ENCODE results near the gene TDRD7. TPM values are rescaled to one million over a fixed set of nuclear protein-coding genes. Genes with fewer than 3 reads are reported as not detected.
"Not testable (repeated sequence)": the region's sequence is repeated elsewhere in the genome, so short reads cannot be mapped to it uniquely, and the experiment has no call there.

TDRD7 gene
- polyA plus RNA-seq, 10 donors: 4.0 to 5.7 (median 5.0) TPM

GRCh38 chr9:97419309-97419867 lies 7.5 kb downstream of the TDRD7 start:
- DNase-seq: peak in 1 of 3 donors; percentile 7

DNA sequence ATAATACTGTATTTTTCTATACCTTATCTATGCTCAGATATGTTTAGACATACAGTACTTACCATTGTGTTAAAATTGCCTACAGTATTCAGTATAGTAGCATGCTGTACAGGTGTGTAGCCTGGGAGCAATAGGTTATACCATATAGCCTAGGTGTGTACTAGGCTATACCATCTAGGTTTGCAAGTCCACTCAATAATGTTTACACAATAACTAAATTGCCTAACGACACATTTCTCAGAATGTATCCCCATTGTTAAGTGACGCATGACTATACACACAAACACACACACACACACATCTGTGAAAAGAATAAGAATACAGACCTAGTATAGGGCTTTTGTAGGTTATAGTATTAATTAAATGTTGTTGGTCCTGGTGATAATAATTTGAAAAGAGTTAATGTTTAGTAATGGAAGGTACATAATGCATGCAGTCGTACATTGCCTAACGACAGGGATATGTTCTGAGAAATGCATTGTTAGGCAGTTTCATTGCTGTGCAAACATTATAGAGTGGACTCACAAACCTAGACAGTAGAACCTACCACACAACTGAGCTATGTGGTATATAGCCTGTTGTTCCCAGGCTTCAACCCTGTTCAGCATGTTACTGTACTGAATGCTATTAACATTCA lies 13.6 kb downstream of the TDRD7 start:
- DNase-seq: no peak

- no peak for DNase-seq
Observed at GRCh38 chr9:97425973-97426336, 14.1 kb downstream of the TDRD7 start.

DNA sequence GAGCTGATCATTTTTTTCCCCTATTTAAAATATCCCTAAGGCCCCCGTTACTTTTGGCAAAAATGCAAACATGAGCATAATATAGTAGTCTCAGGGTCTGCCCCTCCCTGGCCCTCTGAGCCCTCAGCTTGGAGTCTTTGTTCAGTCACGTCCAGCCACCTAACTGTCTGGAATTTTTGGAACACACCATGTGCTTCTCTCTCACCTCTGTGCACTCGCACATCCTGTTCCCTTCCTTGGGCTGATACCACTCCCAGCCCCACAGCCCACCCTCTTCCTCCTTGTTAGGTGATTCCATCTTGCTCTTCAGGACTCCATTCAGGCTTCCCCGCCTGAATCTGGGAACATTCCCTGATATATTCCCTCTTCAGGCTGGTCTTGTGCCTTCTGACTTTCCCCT lies 16.0 kb downstream of the TDRD7 start:
- DNase-seq: no peak

DNA sequence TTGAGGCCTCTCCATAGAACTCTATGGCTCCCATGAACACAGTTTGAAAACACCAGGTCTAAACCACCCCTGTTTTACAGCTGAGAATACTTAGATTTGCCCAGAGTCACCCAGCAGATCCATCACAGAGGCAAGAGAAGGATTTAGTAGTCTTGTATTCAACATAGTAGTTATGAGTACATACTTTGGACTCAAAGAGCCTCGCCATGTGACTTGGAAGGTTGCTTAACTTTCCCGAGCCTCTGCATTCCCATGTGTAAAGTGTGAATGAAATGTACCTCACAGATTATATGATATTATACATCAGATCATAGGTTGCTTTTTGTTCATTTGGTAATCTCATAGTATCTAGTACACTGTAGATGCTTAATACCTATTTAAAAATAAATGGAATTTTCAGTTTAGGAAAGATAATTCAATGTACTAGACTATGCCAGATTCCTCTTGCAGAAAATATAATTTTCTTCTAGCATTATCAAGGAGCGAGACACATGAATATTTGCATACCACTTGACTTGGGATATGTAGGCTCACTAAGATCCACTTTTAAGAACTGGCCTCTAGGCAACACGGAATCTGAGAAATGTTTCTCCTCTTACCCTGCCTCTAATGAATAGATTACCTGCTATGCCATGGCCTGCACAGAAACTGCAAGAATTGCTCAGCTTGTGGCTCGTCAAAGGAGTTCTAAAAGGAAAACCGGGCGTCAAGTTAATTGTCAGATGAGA lies 18.6 kb downstream of the TDRD7 start:
- DNase-seq: no peak

- no peak for DNase-seq
Observed at GRCh38 chr9:97431044-97431441, 19.1 kb downstream of the TDRD7 start.

DNA sequence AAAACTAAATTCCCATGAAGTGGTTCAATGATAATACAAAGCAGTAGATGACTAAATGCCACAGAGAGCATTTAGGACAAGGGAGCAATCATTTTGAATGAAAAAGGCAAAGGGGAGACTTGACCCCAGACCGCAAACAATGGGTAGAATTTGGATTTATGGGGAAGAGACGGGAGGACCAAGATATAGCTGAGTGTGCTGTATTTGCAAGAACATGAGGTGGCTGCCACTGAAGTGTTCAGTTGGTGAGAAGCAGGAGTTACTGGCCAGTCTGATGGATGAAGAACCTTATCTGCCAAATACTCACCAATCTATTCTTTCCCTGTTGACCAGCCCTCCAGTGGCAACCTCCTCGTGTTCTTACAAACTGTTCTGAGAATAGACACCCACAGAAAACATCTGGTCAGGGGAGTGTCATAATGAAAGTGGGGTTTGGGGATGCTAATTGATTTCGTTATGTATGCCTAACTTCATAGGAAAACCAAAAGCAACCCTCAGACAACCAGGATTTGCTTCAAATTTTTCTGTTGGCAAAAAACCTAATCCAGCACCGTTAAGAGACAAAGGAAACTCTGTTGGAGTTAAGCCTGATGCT lies 19.8 kb downstream of the TDRD7 start:
- no peak for DNase-seq

DNA sequence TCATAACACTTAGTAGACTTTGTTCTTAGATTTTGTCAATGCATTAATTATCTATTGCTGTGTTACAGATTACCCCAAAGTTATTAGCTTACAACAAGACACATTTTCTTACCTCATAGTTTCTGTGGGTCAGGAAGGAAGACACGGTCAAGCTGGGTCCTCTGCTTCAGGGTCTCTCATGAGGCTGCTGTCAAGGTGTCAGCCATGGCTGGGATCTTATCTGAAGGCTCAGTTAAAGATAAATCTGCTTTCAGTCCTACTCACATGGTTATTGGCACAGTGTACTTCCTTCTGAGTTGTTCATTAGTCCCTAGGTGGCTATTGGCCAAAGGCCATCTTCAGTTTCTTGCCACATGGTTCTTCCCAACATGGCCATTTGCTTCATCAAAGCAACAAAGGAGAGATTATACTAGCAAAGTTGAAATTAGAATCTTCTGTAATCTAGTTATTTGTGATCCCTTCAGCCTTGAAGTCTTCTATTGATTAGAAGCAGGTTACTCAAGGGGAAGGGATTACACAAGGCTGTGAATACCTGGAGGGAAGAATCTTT lies 25.2 kb downstream of the TDRD7 start:
- no peak for DNase-seq

DNA sequence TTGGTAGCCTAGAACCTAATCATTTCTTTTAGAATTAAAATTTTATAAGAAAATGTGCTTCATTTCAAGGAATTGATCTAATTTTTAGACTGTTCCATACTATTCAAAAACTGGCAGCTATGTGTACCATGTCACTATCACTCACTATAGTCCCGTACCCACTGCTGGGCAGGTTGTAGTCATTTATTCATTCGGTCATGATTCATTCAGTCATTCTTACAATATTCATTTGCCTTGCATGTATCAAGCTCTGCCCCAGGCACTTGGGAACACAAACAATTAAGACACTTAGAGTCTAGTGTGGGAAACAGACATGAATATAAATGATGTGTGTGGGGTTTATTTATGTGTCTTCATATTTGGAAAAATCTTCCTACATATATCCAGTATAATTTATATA lies 26.4 kb downstream of the TDRD7 start:
- DNase-seq: no peak

DNA sequence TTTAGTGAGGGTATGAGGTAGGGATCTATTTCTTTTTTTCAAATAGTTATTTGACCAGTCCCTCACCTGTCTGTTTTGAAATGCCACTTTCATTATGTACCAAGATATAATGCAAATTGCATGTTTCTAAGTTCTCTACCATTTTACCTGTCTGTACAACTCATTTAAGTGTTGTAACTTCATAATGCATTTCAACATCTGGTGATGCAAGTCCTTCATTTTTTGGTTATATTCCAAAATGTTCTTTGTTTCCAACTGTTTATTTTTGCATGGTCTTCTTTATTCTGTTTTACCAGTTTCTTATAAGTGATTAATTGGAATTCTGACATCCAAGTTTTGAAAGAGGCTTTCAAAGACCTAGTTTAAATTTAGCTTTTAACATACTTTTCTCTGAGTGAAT lies 26.8 kb downstream of the TDRD7 start:
- no peak for DNase-seq

GRCh38 chr9:97440160-97440559 lies 28.3 kb downstream of the TDRD7 start:
- no peak for DNase-seq

DNA sequence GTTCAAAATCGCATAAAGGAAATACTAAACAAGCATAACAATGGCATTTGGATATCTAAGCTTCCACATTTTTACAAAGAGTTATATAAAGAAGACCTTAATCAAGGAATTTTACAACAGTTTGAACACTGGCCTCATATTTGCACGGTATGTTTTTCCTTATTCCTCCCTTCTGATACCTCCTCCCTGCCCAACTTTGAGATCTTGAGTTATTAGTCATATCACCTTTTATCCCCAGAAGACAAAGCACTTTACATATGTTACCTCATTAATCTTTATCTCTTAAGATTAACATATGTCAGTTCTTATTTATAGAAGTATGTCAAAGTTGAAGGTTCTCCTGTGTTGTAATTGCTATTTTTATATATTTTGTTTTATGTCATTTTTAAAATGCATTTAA lies 29.8 kb downstream of the TDRD7 start:
- DNase-seq: no peak

DNA sequence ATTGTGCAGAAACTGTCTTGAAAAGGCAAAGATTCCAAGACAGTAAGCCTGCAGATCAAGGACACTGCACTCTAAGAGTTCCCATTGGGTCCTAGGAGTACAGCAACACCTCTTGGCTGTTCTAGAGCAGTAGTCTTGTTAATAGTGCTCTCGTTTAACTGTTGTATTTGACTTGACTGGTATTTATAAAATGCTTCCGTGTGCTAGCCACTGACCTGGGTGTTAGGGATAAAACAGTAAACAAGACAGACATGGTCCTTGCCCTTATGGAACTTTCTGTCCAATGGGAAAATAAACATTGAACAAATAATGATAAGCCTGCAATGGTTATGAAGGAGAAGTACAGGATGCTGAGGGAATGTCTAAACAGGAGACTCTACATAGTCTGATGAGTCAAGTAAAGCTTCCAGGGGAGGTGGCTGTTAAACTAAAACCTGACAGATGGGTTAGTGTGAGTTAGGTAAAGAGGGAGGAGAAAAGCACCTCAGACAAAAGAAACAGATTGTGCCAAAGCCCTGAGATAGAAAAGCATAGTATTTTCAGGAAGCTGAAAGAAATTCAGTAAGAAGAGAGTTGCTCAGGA lies 33.3 kb downstream of the TDRD7 start:
- no peak for DNase-seq

DNA sequence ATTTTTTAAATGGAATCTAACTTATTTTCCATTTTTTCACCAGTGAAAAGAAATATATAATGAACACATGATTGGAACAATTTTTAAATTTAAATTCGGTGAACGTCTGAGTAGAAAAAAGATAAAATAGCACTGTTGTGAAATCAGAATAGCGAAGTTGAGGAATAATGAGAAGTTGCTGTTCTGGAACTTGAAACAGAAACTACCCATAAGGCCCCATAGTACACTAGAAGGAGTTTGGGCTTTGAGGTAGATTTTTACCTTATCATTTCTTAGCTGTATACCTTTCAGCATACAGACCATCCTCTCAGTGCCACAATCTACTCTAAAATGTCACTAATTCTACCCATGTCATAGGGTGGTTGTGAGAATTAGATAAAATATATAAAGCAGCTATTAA lies 35.1 kb downstream of the TDRD7 start:
- no peak for DNase-seq

DNA sequence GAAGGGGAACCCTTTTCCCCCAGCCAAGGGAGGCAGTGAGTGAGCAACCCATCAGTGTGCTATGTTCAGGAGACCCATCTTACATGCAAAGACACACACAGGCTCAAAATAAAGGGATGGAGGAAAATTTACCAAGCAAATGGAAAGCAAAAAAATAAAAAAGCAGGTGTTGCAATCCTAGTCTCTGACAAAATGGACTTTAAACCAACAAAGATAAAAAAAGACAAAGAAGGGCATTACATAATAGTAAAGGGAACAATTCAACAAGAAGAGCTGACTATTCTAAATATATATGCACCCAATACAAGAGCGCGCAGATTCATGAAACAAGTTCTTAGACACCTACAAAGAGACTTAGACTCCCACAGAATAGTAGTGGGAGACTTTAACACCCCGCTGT lies 41.7 kb downstream of the TDRD7 start:
- not testable (repeated sequence) for DNase-seq

DNA sequence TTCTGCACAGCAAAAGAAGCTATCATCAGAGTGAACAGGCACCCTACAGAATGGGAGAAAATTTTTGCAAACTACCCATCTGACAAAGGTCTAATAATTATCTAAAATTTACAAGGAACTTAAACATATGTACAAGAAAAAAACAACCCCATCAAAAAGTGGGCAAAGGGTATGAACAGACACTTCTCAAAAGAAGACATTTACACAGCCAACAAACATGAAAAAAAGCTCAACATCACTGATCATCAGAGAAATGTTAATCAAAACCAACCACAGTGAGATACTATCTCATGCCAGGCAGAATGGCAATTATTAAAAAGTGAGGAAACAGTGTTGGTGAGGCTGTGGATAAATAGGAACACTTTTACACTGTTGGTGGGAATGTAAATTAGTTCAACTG lies 44.9 kb downstream of the TDRD7 start:
- DNase-seq: not testable (repeated sequence)

GRCh38 chr9:97459326-97459725 lies 47.4 kb downstream of the TDRD7 start:
- DNase-seq: no peak

DNA sequence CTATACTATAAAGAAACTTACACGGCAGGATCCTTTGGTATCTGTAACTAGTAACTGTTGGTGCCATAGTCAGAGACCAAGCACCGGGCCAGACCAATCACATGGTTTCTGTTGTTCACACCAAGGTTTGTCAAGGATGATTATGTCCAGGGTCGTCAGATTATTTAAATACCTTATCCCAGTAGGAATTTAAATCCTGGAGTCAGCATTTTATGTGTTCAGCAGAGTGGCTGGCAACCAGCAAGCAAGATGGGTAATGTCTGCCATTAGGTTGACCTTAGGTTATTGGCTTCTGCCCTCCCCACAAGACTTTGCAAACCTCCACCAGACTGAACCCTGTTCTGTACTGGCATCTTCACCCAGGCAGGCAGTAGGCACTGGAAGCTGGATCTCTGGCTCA lies 50.3 kb downstream of the TDRD7 start:
- no peak for DNase-seq

DNA sequence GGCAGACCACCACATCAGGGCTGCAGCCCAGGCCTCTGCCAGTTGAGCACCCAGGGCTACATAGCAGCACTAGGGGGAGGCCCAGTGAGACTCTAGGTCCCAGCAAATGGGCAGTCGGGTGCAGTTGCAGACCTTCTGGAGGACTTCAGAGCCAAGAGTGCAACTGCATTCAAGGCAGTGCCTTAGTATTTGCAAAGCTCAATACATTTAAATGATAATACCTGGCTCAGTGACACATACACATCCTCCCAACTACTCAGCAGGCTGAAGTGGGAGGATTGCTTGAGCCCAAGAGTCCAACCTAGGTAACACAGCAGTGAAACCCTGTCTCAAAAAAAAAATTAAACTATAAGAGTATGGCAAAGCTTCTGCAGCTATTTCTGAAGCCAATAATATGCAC lies 51.0 kb downstream of the TDRD7 start:
- DNase-seq: no peak

DNA sequence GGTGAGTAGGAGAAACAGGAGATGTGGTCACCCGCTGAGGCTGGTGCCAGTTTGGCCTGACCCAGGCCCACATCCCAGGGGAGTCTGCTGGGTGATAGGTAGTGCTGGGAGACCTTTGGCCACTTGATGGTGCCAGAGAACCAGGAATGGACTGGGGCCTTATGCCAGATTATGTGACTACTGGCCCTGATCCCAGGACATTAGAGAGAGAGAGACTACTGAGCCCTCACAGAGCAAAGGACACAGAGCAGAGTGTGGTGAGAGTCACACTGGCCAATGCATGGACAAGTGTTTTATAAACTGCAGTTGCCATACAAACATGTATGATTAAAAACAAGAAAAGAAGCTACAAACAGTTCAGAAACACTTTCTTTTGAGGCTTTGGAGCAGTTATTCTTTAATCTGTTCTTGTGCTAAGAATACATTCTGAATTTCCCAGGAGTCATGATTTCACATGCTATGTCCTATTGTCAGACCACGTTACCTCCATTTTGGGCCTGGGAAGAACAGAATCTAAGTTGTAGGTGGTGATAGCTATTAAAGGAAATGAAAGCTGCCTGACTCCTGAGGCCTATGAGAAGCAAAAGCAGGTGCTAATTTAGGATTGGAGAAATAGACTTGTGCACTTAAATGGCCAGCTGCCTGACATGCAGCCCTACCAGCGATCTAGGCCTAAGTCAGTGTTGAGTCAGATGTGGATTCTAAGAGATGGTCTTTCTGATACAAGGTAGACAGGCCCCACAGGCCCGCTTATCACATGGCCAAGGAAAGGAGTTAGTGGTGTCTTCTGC lies 57.0 kb downstream of the TDRD7 start:
- DNase-seq: peak; percentile 77 to 78 (median 78)

DNA sequence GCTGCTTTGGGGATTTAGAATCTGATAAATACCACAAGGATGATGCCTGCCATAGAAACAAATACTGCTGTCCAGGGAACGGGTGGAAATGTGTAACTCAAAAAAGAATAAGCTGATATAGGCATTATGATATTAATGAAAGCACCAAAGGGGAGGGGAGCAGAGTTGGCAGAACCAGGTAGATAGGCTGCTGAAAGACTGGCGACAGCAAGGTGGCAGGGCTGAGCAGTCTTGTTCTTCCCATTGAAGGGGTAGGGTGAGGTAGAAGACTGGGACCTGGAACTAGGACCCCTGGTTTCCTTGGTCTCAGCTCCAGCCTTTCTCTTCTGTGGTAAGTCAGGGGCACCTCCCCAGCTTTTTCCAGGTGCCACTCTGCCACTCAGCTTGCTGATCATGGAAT lies 58.2 kb downstream of the TDRD7 start:
- no peak for DNase-seq

- DNase-seq: peak; percentile 4 to 36 (median 9)
Observed at GRCh38 chr9:97473717-97474116, 61.8 kb downstream of the TDRD7 start.

Data from muscle of back (tissue), 11 donors.